Measurements from ENCODE around the gene DNAJC10. TPM values are rescaled to one million over a fixed set of nuclear protein-coding genes. Genes with fewer than 3 reads are reported as not detected.

Gene DNAJC10, protein sequence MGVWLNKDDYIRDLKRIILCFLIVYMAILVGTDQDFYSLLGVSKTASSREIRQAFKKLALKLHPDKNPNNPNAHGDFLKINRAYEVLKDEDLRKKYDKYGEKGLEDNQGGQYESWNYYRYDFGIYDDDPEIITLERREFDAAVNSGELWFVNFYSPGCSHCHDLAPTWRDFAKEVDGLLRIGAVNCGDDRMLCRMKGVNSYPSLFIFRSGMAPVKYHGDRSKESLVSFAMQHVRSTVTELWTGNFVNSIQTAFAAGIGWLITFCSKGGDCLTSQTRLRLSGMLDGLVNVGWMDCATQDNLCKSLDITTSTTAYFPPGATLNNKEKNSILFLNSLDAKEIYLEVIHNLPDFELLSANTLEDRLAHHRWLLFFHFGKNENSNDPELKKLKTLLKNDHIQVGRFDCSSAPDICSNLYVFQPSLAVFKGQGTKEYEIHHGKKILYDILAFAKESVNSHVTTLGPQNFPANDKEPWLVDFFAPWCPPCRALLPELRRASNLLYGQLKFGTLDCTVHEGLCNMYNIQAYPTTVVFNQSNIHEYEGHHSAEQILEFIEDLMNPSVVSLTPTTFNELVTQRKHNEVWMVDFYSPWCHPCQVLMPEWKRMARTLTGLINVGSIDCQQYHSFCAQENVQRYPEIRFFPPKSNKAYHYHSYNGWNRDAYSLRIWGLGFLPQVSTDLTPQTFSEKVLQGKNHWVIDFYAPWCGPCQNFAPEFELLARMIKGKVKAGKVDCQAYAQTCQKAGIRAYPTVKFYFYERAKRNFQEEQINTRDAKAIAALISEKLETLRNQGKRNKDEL
- 10 to 100 TPM; 72.0 to 75.6 TPM for total RNA-seq

DNA sequence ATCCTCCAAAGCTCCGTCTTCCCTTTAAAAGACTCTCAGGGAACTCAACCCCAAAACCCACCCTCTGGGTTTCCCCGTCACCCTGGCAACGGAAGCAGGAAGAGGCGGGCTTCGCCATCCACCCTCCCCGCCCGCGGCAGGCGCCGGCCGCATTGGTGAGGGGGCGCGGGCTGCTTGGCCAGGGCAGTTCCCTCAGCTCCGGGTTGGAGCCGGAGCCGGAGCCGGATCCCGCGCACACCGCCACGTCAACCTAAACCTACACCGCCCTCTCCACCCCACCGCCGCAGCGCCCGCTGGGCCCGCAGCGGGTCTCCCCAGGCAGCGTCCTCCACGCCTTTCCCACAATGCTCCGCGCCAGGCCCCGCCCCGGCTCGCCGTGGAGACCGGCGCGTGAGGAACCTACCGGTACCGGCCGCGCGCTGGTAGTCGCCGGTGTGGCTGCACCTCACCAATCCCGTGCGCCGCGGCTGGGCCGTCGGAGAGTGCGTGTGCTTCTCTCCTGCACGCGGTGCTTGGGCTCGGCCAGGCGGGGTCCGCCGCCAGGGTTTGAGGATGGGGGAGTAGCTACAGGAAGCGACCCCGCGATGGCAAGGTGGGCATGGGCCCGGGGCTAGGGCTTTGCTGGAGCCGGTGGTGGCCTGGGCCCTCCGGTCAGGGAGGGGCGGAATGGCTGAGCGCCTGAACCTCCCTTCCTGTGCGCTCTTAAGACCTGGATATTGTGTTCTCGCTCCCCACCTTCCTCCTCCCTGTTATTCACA is at the start of gene DNAJC10:
TSS of gene DNAJC10 (plus strand) at position 366 of the 758 bp plus-strand sequence. CDS start 1,830 bp downstream, outside the sequence.
- Histone ChIP-seq H3K36me3 (no peaks in the 10 kb centered on the region), H3K4me1 (ENCODE audit: control insufficient read depth in 1 of 2, low read depth in 2 of 2) (peaks cover 16 to 27% of the 10 kb centered on the region in 2 donors), H3K4me3 (peak within 1 kb of the TSS; percentile 91), H3K27ac (peak within 1 kb of the TSS; percentile 77 to 84), H3K27me3 (replicated peaks; ENCODE audit: insufficient read depth) (no peaks in the 10 kb centered on the region), H3K9me3 (no peaks in the 10 kb centered on the region)
- DNase-seq (ENCODE audit: low spot score) (peak; percentile 47), ATAC-seq (ENCODE audit: insufficient number of reproducible peaks, low FRiP score, low read depth) (peak; percentile 94)
- no peak for TF ChIP-seq CTCF (IDR thresholded peaks at IDR 0.05)

DNA sequence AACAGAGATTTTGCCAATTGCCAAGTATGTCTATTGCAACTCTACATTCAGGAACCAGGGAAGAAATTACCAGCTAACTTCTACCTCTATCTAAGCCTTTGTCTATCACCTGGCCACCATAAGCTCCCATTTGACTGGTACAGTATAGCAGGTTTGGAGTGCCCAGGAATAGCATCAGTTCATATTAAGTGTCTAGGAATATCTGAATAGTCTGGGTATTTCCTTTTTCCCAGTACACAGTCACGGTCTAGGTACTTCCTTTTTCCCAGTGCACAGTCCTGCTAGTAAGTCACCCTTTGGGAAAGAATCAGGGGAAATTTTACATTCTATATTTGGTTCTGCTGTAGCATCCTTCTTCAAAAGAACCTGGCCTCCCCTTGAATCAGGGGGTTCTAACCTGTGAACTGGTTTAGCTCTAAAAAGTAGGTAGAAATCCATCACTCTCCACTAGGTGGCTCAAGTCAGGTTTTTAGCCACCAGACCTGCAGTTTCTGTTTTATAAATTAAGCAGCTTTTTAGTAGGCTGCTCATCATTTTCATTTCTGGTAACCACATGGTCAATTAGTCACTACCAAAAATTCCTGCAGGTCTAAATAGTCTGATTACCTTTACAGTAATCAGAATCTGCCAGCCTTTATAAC is 49.3 kb upstream of the DNAJC10 start:
- Histone ChIP-seq H3K27me3 (replicated peaks; ENCODE audit: insufficient read depth) (no peaks in the 10 kb centered on the region), H3K36me3 (no peaks in the 10 kb centered on the region), H3K4me1 (ENCODE audit: control insufficient read depth in 1 of 2, low read depth in 2 of 2) (no peaks in the 10 kb centered on the region), H3K9me3 (no peaks in the 10 kb centered on the region), H3K4me3 (no peak overlapping the region), H3K27ac (no peak overlapping the region)
- TF ChIP-seq CTCF (IDR thresholded peaks at IDR 0.05) = peak; percentile 48
- DNase-seq (ENCODE audit: low spot score) (no peak), ATAC-seq (ENCODE audit: insufficient number of reproducible peaks, low FRiP score, low read depth) (no peak)

DNA sequence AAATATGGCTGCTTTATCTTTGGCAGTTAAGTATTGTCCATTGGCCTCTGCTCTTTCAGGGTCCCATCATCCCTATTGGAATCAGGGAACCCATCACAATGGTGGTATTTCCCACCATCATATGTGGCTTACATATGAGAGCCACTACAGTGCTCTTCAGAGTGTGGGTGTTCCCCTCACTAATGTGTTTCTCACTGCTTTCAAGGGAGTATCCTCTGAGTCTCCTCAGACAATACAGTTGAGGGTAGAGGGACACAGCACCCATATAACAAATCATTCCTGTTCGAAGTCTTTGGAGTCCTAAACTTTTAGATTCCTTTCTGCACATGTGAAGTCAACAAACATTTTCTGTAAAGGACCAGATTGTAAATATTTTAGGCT is 48.8 kb upstream of the DNAJC10 start:
- Histone ChIP-seq H3K27me3 (replicated peaks; ENCODE audit: insufficient read depth) (no peaks in the 10 kb centered on the region), H3K4me1 (ENCODE audit: control insufficient read depth in 1 of 2, low read depth in 2 of 2) (no peaks in the 10 kb centered on the region), H3K9me3 (no peaks in the 10 kb centered on the region), H3K36me3 (no peaks in the 10 kb centered on the region), H3K27ac (no peak overlapping the region), H3K4me3 (no peak overlapping the region)
- TF ChIP-seq CTCF (IDR thresholded peaks at IDR 0.05) = no peak
- ATAC-seq (ENCODE audit: insufficient number of reproducible peaks, low FRiP score, low read depth) = no peak
- DNase-seq (ENCODE audit: low spot score) = no peak

GRCh38 chr2:182668671-182669070 is 47.4 kb upstream of the DNAJC10 start:
- no peak for ATAC-seq (ENCODE audit: insufficient number of reproducible peaks, low FRiP score, low read depth)
- Histone ChIP-seq H3K27me3 (replicated peaks; ENCODE audit: insufficient read depth) (no peaks in the 10 kb centered on the region), H3K4me1 (ENCODE audit: control insufficient read depth in 1 of 2, low read depth in 2 of 2) (peaks cover 0 to 4% of the 10 kb centered on the region in 2 donors), H3K4me3 (no peak overlapping the region), H3K36me3 (no peaks in the 10 kb centered on the region), H3K27ac (no peak overlapping the region), H3K9me3 (no peaks in the 10 kb centered on the region)
- no peak for TF ChIP-seq CTCF (IDR thresholded peaks at IDR 0.05)
- no peak for DNase-seq (ENCODE audit: low spot score)

All from thoracic aorta (tissue), 2 donors.